COLO829 (cell line): ENCODE measurements around the gene TARM1.
"Not testable (repeated sequence)": the region's sequence is repeated elsewhere in the genome, so short reads cannot be mapped to it uniquely, and the experiment has no call there.

Experiments used
- DNase-seq: peaks from one replicate; pipeline ENCODE4 v3.0.0; 2012; ENCODE audit warnings: low spot score

The TARM1 gene

GRCh38 chr19:54099903-54100255, 18.7 kb upstream of the TARM1 start:
- DNase-seq: not testable (repeated sequence)

- DNase-seq: no peak
These were observed 18.2 kb upstream of the TARM1 start for GRCh38 chr19:54099190-54099902.

DNA sequence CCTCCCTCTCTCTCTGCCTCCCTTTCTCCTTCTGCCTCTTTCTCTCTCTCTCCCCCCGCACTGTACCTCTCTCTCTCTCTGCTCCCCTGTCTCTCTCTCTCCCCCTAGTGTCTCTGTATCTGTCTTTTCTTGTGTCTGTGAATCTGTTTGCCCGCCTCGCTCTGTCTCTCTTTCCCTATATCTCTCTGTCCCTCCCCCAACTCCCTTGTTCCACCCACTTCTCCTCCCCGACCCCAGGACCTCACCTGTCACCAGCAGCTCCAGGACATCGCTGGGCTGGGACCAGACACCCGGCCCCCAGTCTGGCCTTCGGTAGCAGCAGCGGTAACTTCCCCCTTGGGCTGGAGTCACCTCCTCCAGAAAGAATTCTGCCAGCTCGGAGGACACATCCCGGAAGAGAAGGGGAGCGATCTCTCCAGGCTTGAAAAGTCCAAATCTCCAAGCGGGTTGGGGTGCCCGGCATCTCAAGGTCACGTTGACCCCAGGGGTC, 15.5 kb upstream of the TARM1 start:
- no peak for DNase-seq

GRCh38 chr19:54095859-54096616, 14.9 kb upstream of the TARM1 start:
- not testable (repeated sequence) for DNase-seq

DNA sequence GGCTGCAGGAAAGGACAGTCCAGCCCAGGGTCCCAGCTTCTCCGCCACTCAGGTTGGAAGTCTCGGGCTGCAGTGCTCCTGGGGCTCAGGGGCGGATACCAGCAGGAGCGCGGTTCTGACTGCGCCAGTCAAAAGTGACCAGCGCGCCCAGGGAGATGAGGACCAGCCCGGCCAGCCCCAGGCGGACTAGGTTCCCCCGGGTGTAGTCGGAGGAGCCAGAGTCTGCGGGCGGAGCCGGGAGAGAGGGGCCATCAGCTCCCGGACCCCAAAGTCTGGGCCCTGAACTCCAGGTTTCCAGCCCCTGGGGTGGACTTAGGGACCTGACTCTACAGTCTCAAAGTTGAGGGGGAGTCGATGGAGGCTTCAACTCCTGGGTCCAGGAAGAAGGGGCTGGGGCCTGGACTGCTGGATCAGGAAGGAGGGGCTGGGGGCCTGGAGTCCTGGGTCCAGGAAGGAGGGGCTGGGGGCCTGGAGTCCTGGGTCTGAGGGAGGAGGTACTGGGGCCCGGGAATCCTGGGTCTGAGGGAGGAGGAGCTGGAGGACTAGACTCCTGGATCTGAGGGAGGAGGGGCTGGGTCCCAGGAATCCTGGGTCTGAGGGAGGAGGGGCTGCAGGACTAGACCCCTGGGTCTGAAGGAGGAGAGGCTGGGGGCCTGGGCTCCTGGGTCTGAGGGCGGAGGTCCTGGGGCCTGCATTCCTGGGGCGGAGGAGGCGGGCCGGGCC, 14.1 kb upstream of the TARM1 start:
- DNase-seq: no peak

DNA sequence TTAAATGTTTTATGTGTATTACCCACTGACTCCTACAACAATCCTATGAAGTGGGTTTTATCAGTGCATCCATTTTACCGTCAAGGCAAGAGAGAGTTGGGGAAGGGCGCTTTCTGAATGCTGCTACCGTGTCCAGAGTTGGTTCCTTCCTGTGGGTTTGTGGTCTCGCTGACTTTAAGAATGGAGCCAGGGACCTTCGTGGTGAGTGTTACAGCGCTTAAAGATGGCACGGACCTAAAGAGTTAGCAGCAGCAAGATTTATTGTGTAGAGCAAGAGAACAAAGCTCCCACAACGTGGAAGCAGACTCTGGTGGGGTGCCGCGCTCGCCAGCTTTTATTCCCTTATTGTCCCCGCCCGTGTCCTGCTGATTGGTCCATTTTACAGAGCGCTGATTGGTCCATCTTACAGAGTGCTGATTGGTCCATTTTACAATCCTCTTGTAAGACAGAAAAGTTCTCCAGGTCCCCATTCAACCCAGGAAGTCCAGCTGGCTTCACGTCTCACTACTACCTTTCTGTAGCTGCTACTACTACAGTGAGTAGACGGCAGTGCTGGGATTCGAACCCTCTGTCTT, 13.3 kb upstream of the TARM1 start:
- no peak for DNase-seq

GRCh38 chr19:54084410-54084809, 3.2 kb upstream of the TARM1 start:
- no peak for DNase-seq

DNA sequence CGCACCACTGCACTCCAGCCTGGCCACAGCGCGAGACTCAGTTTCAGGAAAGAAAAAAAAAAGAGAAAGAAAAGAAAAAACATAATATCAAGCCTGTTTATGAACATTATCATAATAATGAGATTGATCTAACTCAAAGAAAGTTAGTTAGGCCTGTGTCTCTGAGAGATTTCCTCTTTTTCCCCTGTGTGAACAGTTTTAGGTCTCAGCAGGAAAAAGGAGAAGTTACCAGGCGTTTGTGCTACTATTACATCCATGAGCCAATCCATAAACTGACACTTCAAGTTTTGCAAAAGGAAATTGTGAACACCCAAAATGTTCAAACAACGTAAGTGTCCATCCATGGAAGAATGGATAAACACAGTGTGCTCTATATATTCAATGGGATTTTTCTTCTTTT, 3.8 kb downstream of the TARM1 start:
- no peak for DNase-seq

DNA sequence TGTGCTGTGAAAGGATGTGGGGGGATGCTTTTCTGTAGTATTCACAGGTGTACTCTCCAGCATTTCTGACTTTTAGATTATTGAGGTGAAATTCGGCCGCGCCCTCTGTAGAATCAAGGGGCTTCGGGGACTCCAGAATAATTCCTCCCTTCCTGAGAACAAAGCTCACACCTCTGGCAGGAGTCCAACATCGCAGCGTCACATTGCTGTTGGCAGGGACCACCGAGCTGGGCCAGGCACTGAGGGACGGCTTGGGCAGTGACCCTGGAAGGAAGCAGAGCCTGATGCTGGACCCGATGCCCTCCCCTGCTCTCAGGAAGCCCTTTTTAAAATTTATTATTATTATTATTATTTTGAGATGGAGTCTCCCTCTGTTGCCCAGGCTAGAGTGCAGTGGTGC, 6.3 kb downstream of the TARM1 start:
- DNase-seq: no peak

DNA sequence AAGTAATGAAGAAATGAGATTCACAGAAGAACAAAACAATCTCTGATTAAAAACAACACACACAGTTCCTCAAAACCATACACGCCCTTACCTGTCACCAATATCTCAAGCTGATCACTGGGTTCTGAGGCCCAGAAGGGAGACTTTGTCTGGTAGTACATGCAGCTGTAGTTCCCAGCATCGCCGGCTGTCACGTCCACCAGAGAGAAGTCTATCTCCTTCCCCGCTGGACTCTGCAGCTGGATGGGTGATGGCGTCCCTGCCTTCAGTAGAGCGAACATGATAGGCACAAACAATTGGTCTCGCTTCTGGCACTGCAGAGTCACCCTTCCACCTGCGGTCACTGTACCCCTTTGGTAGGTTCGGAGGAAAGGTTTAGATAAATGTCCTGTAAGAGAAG, 7.3 kb downstream of the TARM1 start:
- DNase-seq: no peak

GRCh38 chr19:54069470-54069869, 11.7 kb downstream of the TARM1 start:
- no peak for DNase-seq

- no peak for DNase-seq
These were observed 17.6 kb downstream of the TARM1 start, which contains the start of gene VSTM1 for GRCh38 chr19:54063350-54064116. Gene VSTM1 (minus strand): TSS chr19:54063897. CDS start chr19:54063777, 120 bp downstream.

DNA sequence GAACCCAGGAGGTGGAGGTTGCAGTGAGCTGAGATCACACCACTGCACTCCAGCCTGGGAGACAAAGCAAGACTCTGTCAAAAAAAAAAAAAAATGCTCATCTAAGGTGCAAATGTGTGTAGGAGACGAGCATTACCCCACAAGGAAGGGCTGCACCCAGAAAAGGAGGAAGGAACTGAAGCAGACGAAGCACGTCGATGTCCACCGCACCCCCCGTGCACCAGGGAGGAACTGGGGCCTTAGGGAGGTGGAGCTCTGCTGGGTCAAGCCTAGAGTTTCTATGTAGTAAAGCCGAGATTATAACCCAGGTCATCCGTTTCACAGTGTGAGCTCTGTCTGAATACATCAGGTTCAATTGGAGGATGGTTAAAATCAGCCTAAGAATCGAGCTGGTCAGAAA, 18.5 kb downstream of the TARM1 start:
- no peak for DNase-seq

GRCh38 chr19:54047616-54048015, 33.5 kb downstream of the TARM1 start:
- no peak for DNase-seq

DNA sequence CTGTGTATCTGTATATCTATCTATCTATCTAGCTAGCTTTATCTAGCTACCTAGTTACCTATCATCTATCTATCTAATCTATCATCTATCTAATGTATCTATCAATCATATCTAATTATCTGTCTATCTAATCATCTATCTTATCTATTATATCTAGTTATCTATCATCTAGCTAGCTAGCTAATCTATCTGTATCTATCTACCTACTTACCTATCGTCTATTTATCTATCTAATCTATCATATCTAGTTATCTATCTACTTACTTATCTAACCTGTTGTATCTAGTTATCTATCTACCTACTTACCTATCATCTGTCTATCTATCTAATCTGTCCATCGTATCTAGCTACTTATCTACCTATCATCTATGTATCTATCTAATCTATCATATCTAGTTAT, 35.4 kb downstream of the TARM1 start:
- no peak for DNase-seq

DNA sequence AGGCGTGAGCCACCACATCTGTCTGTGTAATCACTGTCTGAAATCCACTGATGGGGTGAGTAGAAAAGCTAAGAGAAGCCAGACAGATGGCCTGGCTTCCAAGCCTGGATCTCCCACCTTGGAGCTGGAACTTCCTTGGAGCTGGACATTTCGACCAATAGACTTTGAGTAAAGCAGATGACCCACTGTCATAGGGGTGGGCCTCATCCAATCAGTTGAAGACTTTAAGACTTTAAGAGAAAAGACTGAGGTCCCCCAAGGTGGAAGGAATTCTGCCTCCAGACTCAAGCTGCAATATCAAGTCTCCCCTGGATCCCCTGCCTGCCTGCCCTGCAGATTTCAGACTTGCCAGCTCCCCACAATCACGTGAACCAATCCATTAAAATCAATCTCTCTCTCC, 38.2 kb downstream of the TARM1 start:
- DNase-seq: no peak

DNA sequence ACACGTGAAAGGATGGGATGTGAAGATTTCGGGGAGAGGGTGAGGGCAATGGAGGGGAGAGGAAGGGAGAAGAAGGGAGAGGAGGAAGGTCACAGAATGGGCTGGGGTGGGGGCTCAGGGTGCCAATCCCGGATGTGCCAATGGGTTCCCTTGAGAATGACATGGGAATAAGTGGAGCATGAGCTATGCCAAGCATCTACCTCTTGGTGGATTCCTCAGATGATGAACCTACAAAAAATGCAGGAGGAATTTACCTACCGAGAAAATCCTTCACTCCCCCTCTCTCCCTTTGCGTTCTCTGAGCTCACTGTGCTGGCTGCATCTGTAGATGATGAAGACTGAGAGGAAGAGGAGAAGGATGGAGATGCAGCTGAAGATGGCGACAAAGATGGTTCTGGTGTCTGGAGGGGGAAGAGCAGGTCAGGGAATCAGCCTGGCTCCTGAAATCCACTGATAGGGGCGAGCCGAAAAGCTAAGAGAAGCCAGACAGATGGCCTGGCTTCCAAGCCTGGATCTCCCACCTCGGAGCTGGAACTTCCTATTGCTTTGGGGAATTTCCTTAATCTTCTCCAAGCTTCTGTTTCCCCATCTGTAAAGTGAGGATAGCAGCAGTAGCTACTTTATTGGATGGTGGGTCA, 39.1 kb downstream of the TARM1 start:
- DNase-seq: no peak

- no peak for DNase-seq
These were observed 41.2 kb downstream of the TARM1 start for GRCh38 chr19:54040003-54040402.

GRCh38 chr19:54036542-54036941, 44.6 kb downstream of the TARM1 start:
- DNase-seq: not testable (repeated sequence)

DNA sequence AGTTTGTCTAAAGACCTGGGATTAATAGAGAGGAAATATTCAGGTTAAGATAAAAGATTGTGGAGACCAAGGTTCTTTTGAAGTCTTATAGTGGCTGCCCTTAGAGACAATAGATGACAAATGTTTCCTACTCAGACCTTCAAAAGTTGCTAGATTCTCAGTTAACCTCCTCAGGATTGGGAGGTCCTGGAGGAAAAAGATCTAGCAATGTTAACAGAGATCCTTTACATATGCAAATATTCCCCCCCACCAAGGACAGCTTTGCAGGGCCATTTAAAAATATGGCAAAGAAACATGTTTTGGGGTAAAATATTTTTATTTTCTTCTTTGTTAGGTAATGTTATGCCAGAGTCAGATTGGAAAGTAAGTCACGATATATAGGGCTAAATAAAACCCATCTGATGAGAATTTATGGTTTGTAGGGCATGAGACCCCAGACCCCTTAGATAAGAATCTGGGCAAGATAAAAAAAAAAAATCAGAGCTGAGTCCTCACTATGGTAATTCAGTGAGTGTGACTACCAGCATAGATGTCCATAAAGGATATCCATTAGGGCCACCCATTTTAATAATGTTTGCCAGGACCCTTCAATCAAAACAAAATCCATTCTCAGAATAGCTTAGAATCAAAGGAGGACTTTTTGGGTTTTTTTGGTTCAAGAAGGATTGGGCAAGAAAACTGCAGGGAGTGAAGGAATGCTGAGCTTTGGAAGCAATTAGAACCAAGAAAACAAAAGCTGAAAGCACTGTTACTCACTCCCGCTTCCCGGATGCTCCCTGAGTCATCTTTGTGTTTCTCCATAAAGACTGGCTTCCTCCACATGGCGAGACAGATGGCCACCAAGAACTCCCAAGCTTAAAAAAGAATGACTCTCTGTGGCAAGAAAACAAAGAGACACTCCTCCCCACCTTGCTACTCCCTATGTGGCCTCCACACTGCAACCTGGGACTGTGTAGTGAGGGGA, 45.7 kb downstream of the TARM1 start:
- DNase-seq: peak; percentile 40
